Measurements from ENCODE around the gene ALG1.
"Not testable (repeated sequence)": the region's sequence is repeated elsewhere in the genome, so short reads cannot be mapped to it uniquely, and the experiment has no call there.

ALG1 gene

DNA sequence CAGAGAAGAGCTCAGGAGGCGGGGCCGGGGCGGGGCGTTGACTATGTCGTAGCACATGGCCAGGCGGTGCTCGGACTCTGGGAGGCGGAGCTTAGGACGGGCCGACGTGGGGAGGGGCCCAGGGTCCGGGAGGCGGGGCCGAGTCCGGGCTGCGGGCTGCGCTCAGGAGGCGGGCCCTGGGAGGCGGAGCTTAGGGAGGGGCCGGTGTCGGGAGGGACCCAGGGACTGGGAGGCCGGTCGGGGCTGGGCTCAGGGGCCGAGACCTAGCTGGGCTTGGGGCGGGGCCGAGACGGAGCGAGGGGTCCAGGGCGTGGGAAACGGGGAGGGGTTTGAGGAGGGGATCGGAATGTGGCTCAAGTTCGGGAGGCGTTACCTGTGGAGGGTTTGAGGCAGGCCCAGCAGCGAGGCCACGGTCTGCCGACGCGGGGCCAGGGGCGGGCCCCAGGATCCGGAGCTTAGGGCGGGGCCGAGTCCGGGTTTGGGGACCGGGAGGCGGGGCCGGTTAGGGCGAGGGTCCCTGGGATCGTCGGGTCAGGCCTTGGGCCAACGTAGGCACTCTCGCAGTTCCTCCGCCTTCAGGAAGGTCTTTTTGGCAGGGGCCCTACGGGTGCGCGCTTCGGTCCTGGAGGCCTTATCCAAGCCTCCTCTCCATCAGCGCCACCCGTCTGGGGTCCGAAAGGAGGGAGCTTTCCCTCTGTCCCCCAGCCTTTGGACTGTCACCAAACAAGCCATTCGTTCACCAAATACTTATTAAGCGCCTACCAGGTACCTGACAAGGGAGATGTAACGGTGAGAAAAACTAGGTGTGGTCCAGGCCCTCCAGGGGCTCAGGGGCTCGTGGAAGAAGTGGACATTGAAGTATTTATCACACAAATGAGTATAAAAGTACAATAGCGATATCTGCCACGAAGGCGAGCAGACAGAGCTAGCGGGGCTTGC, 26.8 kb downstream of the ALG1 start:
- DNase-seq (ENCODE audit: low read depth), result not testable (repeated sequence)

DNA sequence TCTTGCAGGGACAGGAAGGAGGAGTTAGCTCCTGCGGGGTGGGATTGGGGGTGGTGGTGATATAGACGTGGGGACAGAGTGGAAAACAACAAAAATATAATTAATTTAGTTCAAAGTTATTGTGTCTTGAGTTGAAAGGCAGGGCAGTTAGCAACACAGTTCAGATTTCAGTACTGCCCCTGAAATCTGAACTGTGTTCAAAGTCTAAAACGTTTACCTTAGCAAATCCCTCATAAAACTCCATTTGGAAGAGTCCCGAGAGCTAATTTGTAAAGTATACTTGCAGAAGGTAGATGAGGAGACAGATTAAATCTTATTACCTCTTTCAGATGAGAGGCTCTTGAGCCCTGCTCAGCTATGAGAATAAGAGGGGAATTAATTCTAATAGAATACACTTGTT, 27.5 kb downstream of the ALG1 start:
- DNase-seq (ENCODE audit: low read depth), result not testable (repeated sequence)

DNA sequence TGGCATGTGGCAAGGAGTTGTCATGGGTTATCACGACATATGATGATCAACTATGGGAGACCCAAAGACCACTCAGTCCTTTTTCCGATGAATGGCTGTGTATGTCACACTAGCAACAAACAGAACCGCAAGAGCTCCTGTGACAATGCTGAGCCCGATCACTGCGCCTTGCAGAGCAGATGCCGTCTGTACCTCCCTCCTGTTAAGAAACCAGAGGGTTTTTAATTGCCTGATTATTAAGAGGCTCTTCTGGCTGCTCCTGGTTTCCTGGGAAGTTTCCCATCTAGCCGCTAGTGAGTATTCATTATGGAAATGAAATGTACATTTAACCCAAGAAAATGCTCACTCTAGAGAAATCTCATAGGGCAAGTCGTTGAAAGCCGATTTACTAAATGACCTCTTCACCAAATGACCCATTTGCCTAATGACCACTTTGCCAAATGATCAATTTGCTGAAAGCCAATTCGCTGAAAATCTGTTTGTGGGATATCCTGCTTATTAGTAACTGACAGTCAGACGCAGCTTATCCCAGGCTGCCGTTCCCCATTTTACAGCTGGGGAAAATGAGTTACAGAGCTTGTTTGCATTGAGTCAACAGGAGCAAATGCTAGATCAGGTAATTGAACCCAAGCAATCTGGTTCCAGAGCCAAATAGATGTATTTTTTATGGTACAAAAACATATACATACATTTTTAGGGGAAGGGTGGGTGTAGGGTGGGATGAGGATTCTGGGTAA, 31.8 kb downstream of the ALG1 start:
- DNase-seq (ENCODE audit: low read depth), result not testable (repeated sequence)

DNA sequence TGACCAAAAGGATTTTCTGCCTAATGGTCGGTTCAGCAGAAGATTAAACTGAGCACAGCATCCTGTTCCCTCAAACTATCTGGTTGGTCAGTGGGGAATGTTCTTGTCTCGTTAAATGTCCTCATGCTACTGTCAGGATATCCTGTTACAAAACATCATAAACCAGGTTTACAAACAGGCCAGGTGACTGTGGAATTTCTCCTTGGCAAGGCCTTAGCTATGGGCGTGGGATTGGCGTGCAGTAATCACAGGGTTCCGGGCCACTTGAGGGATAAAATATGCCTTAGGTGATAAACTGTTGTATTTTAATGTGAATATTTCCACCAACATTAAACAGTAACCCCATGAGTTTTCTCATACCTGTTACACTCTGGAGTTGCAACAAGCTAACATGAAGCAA, 33.4 kb downstream of the ALG1 start:
- DNase-seq (ENCODE audit: low read depth), result not testable (repeated sequence)

DNA sequence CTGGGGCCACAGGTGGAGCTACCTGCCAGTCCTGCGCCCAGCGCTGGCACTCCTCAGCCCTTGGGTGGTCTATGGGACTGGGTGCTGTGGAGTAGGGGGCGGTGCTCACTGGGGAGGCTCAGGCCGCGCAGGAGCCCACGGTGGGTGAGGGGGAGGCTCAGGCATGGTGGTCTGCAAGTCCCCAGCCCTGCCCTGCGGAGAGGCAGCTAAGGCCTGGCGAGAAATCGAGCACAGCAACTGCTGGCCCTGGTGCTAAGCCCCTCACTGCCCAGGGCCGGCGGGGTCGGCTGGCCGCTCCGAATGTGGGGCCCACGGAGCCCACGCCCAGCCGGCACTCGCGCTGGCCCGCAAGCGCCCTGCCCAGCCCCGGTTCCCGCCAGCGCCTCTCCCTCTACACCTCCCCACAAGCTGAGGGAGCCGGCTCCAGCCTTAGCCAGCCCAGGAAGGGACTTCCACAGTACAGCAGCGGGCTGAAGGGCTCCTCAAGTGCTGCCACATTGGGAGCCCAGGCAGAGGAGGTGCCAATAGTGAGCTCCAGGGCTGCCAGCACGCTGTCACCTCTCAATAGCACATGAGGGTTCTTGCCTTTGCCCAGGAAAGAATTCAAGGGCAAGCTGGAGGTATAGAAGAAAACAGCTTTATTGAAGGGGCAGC, 37.0 kb downstream of the ALG1 start:
- no peak for DNase-seq (ENCODE audit: low read depth)

DNA sequence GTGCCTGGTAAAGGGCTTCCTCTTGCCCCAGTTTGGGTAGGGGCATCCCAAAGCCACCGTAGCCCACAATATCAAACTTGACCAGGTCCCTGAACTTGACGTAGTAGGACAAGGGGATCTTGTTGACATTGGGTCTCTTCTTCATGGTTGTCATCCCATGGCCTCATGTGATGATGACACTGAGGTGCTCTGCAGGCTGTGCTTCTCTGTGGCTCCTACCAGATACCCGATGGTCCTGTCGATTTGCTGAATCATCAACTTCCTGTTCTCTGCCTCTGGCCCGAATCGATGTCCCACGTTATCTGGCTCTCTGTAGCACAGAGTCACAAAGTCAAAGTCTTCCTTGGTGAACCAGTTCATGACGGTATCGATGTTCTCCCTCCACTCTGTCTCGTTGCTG, 39.3 kb downstream of the ALG1 start:
- not testable (repeated sequence) for DNase-seq (ENCODE audit: low read depth)

DNA sequence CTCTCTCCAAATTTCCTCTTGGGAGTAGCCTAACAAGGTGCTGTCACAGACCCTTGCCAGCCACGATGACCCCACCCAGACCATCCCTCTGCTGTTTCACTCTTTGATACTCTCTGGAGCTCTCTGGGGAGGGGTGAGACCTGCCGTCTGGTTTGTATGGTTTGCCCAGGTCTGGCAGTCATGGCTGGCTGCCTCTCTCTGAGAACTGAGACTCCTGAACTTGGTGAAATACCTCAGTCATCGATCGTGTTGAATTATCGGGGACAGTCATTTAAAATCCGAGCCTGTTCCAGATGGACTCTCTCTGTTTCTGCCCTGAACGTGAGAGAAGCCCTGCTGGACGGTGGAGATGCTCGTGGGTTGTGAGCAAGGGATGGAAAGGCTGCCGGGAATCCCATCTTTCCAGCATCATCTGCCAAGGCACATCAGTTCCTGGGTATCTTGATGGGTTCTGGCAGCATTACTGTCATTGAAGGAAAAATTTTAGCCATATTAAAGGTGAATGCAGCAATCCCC, 45.2 kb downstream of the ALG1 start:
- not testable (repeated sequence) for DNase-seq (ENCODE audit: low read depth)

DNA sequence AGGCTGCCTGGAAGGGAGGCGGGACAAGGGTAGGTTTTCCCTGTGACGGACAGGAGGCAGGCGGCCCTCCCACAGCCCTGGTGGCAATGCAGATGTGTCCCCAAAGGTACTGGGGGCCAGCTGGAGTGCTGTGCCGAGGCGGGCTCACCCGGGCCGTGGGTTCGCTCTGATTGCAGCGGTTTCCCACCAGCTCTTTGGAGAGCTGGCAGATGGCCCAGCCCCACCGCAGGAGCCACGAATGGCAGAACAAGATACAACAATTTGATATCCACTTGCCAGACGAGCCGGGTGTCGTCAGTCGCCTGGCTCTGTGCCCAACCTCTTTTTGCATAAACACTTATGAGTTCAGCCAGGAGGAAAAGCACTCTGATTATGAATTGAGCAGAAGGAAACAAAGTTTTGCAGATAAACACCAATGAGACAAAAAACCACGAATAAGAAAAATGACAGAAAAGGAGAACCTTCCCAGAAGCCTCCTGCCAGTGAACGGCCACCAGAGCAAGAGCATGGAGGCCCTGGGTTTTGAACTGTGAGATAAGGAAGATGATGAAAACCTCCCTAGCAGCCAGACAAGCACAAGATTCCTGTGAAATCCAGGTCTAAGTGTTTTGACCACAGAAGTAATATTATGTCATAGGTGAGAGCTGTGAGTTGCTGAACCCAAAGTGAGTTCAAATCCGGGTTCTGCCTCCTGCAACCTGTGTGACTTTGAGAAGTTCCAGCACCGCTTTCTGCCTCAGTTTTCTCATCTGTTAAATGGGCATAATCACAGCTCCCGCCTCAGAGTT, 45.9 kb downstream of the ALG1 start:
- not testable (repeated sequence) for DNase-seq (ENCODE audit: low read depth)

DNA sequence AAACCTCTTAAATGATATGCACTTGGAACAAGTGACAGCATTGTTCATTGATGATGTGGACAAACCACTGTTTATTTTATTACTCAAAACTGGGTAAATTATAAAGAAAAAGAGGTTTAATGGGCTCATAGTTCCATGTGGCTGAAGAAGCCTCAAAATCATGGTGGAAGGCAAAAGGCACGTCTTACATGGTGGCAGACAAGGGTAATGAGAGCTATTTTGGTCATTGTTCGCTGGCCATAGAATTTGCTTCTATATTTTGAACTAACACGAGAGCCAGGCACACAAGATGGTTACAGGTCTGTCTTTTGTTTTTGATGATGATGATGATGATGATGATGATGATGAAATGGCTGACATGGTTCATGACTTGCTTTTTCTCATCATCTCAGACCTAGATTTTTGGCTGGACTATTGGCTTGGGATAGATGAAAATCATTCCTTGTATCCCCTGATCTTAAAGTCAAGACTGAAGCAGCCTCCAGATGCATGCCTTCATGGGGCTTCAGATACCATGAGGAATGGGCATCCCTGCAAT, 59.9 kb downstream of the ALG1 start:
- DNase-seq (ENCODE audit: low read depth), result not testable (repeated sequence)

DNA sequence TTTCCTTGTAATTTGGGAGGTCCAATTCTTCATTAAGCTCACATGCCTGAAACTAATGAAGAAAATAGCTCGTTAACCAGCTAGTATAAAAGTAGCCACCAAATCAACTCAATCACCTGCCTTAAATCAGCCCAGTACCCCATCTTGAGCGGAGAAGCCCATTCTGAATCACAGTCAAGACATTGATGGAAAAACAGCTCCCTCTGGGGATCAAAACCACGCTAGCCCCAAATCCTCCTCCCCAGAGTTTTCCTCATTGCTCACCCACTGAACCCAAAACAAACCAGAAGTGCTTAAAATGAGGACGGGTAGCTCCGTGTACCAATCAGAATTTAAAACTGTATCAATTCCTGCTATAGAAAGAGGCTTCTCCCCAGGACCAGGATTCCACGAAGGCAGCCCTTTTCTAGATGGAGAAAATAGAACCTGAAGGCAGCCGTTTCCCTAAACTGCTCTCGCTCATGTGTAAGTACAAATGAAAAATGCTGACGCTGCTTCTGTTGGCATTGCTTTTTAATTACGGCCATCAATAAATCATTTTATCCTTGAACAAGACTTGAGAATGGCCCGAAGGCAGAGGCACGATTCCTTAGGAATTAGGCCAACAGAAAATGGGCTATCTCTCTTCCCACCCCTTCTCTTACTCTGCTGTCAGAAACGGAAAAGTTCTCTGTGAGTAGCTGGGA, 61.4 kb downstream of the ALG1 start:
- not testable (repeated sequence) for DNase-seq (ENCODE audit: low read depth)

DNA sequence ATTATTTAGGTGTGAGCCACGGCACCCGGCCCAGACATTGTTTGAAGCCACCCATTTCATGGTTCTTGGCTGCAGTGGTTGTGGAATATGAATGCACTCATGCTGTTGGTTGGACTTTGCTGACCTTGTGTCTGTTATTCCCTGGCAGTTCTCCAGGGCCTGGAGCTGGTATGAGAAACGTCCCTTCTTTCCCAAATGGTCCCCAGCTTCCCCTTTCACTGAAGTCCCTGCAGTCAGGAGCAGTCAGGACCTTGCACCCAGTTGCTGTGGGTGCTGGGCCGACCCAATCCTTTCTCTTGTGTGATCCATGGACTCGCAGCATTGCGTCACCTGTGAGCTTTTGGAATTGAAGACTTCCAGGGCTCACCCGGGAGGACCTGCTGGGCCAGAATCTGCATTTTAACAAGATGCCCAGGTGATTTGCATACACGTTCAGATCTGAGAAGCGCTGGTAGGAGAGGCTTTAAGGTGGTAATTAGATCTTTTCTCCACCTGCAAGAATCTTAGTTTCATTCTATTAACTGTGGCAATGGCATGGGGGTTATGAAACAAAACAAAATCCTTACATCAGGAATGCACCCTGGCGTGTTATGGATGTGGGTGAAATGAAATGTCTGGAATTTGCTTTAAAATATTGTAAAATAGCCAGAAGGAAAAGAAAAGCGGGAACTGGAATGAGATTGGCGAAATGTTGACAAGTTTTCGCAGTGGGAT, 63.3 kb downstream of the ALG1 start:
- not testable (repeated sequence) for DNase-seq (ENCODE audit: low read depth)
